Embryonic facial prominence (tissue), 1 donor: Measurements from ENCODE around the gene ITM2C.

Experiments used
- DNase-seq: peaks from one replicate; pipeline ENCODE4 v3.0.0-alpha.2; 2016; ENCODE audit errors: extremely low spot score

The ITM2C gene

GRCh38 chr2:230907361-230908091, 42.8 kb downstream of the ITM2C start:
- no peak for DNase-seq

- no peak for DNase-seq
Observed at GRCh38 chr2:230908092-230908594, 43.4 kb downstream of the ITM2C start.

DNA sequence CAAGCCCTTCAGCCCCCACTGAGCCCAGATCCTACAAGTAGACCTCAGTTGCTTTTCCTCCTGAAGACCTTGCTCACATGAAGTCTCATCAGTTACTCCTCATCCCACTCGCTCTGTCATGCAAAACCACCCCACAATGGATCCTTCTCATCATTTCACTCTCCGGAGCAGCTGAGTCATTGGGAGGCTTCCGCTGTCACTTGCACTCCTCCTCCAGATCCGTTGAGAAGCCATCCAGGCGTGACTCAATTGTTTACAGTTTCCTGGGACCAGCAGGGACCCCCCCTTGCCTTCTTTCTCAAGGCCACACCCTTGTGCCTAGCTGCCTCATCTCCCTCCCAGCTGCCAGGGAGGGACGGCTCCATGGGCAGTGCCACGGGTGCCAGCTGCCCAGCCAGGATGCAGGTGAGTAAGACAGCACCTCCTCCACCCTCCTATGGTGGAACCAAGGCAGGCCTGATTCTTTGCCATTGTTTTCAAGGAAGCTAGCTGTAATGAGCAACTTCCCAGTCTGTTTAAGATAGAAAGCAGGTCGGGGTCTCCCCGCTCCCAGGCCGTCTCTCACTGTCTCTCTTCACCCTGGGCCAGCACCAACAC, 44.0 kb downstream of the ITM2C start:
- no peak for DNase-seq

GRCh38 chr2:230909841-230910545, 45.3 kb downstream of the ITM2C start:
- no peak for DNase-seq

DNA sequence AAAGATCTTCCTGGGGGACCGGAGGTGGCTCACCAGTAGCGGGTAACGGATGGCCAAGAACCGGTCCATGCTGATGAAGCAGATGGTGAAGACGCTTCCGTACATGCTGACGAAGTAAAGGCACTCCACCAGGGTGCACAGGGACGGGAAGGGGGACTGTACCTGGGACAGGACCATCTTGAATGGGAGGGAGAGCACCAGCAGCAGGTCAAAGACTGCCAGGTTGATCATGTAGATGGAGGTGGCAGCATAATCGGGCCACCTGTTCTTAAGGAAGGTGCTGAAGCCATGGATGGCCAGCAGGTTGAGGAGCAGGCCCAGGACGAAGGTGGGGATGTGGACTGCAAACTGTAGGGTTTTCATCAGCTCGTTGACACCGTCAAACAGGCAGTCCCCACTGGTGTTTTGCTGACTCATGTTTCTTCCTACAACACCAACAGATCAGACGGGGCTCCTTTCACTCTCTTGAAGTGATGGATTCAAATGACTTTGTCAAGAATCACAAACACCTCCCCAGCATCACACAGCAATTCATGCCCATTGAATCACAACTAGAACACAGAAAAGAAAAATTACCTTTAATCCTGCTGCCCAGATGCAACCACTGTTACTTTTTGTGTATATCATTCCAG, 45.9 kb downstream of the ITM2C start:
- no peak for DNase-seq

DNA sequence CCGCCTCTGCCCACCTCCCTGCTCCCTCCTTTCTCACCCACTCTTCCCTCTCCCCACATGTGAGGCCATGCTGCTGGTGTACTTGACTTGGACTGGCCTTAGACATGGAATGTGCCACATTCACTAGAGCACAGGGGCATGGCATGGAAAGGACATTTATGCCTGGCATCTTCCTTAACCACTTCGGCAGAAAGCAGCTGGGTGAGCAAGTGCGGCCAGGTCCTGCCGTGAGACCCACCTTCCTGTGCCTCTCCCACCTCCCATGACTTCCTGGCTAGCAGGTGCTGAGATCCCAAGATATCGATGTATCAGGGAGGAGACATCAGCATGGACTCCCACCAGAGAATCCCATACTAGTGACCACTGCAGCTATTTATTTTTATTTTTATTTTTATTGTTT, 47.3 kb downstream of the ITM2C start:
- DNase-seq: no peak

GRCh38 chr2:230912724-230913123, 48.0 kb downstream of the ITM2C start:
- no peak for DNase-seq

- DNase-seq: no peak
Observed at GRCh38 chr2:230913406-230914143, 48.8 kb downstream of the ITM2C start.

DNA sequence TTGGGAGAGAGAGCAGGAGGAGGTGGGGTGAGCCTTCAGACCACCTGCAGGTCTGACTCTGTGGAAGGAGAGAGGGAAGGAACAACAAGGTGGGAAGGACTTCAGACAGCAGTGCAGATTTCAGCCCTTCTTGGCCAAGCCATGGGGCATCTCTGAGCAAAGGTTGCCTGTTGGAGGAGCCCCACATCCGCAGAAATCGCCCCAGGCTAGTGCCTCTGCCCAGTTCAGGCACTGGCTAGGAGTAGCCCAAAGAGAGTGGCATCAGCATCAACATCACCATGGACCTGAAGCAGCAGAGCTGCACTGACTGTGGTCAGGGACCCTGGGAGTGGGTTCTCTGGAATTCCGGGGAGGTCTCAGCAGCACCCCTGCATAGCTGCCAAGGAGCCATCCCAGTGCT, 50.1 kb downstream of the ITM2C start:
- no peak for DNase-seq

DNA sequence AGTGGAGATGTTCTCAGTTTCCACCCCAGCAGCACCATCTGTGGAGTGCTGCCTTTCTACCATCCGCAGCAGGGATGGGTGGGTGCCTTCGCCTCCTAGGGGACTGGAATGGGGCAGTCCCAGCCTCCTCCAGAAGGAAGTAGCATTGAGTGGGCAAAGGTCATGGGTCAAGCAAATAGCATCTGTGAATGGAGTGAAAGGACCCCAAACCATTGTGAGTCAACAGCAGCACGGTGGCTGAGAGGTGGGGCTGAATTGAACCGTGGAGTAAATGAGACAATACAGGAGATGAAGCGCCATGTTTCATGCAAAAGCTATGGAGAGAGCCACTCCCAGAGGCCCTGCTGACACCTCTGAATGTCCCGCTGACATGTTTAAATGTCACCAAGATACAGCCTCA, 50.6 kb downstream of the ITM2C start:
- DNase-seq: no peak

GRCh38 chr2:230916218-230916617, 51.5 kb downstream of the ITM2C start:
- no peak for DNase-seq

- DNase-seq: no peak
Observed at GRCh38 chr2:230919240-230919639, 54.5 kb downstream of the ITM2C start.

- no peak for DNase-seq
Observed at GRCh38 chr2:230919681-230920080, 54.9 kb downstream of the ITM2C start.

DNA sequence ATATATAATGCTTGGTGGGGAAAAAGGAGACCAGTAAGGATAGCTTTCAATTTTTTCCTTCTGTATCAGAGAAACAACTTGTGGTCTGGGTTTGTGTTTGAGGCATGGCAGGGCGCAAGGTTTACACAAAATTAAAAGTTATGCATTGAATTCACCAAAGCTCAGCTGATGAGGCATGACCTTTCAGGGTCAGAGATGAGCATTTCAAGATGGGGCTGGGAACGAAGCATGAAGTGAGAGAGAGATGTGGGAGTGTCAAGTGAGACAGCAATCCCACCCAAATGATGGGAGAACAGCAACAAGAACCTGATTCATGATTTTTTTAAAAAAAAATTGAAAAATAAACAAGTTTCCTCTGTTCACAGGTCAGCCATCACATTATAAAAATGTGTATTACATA, 55.4 kb downstream of the ITM2C start:
- DNase-seq: no peak

GRCh38 chr2:230921806-230922595, 57.3 kb downstream of the ITM2C start:
- DNase-seq: no peak

DNA sequence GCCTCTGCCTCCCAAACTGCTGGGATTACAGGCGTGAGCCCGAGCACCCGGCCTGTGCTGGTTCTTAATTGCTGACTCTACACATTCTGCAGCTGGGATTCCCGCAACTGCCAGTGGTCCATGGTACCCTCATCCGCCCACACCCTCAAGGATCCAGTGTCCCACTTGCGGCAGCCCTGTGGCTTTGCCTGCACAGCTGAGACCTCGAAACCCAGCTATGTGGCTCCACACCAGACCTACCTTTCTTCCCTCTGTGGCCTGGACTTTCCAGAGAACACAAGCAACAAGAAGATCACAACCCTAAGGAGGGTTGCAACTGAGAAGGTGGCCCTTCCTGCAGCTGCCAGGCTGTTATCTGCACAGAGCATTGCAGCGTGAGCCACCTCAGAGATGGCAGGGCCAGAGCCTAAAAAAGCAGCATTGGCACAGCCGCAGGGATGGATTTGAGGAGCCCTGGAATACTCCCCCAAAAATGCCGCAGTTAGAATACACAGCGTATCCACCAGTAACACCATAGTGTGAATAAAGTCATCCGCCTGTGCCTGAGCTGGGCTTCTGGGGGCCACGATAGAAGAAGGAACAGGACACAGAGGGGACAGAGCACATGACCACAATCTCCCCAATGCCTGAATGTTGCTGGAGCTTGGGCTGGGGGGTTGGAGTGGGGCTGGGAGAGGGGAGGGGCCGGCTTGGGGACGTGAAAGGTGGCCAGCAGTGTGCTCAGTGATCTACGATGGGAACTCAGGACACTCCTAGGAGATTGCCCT, 58.4 kb downstream of the ITM2C start:
- no peak for DNase-seq

GRCh38 chr2:230924092-230924469, 59.3 kb downstream of the ITM2C start:
- no peak for DNase-seq

- DNase-seq: no peak
Observed at GRCh38 chr2:230924470-230925341, 60.0 kb downstream of the ITM2C start, which contains the start of gene GPR55. Gene GPR55 (minus strand): TSS chr2:230925242. CDS start chr2:230910962, 14,280 bp downstream.

DNA sequence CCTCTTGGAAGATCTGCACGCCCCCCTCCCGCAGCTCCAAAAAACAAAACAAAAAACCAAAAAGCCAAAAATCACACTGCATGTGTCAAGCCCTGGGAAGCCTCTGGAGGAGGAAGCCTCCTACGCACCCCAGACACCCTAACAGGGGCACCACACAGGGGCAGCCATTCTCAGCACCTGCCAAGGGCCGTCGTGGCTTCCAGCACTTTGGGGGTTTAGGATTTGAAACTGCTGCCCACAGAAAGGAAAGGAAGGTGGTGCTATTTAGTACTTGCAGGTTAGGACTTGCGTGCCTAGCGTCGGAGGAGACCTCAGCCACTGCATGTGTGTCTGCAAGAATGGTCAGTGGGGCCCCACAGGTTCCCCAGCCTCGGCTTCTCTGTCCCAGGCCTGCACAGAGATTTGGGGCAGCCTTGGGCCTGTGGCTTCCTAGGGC, 60.7 kb downstream of the ITM2C start:
- no peak for DNase-seq
